ENCODE data around the gene NKAIN2. TPM values are rescaled to one million over a fixed set of nuclear protein-coding genes. Genes with fewer than 3 reads are reported as not detected.

NKAIN2 gene
- total and polyA plus RNA-seq, 9 of the 15 experiments (the other 6 are each of a cell fraction or from before 2014, with no cell fraction given): not detected

DNA sequence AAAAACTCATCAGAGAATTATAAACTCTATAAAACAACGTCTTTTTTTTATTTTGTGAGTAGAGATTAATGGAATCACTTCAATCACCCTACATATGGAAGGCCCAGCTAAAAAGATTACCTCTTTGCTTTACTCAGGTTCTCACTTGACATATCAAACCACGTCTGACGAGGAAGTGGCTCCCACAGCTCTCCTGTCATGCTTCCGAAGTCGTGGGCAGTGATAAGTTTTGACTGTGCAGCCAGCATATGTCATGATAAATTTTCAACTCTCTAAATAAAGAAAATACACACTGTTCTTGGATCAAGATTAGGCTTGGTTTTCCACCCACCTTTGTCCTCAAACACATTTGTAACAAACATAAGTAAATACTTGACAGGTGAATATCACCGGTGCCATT, 879.1 kb downstream of the NKAIN2 start:
- Histone ChIP-seq H3K36me3 (ENCODE audit: control insufficient read depth, insufficient read depth, low read length) (no peaks in the 10 kb centered on the region), H3K9ac (ENCODE audit: insufficient read depth in 1 of 2, low read depth in 2 of 2, low read length in 2 of 2) (no peak overlapping the region), H3K27ac (ENCODE audit: extremely low read depth, low read depth, low read length) (no peak overlapping the region), H4K20me1 (replicated peaks; ENCODE audit: control insufficient read depth, insufficient read depth, low read length) (no peaks in the 10 kb centered on the region), H2AFZ (ENCODE audit: low read depth, low read length) (no peak overlapping the region), H3K4me1 (replicated peaks in 1 of 2; ENCODE audit: control insufficient read depth in 2 of 2, insufficient read depth in 2 of 2, low read length in 2 of 2) (no peaks in the 10 kb centered on the region), H3K9me1 (ENCODE audit: control insufficient read depth, insufficient read depth, low read length) (no peaks in the 10 kb centered on the region), H3K4me2 (ENCODE audit: insufficient read depth, low read length) (no peak overlapping the region), H3K27me3 (ENCODE audit: control insufficient read depth in 2 of 2, insufficient read depth in 2 of 2, low read length in 2 of 2) (no peaks in the 10 kb centered on the region), H3K9me3 (replicated peaks; ENCODE audit: control insufficient read depth, insufficient read depth, low read depth, low read length) (no peaks in the 10 kb centered on the region; the same call in 1 of the 2 replicates), H3K4me3 (no peak overlapping the region), H3K79me2 (ENCODE audit: control insufficient read depth, insufficient read depth, low read length) (no peaks in the 10 kb centered on the region)
- no peak for DNase-seq (ENCODE audit: extremely low read depth in 1 of 4, low spot score in 3 of 4)
- CTCF ChIA-PET (ENCODE audit: low intra/inter-chr PET ratio): no interaction called here
- FAIRE-seq: no peak
- POLR2A ChIA-PET: no interaction called here
- TF ChIP-seq ETS2 (tag; IDR thresholded peaks at IDR 0.05; ENCODE audit: borderline replicate concordance, poor library complexity, severe bottlenecking) (no peak), KLF1 (tag; IDR thresholded peaks at IDR 0.05) (no peak), KAT8 (IDR thresholded peaks at IDR 0.05; ENCODE audit: low read depth) (no peak), RFX5 (IDR thresholded peaks at IDR 0.05; ENCODE audit: low read depth, low read length) (no peak), GTF2F1 (IDR thresholded peaks at IDR 0.05; ENCODE audit: low read depth, low read length) (no peak), ZNF280B (CRISPR knock-in tag; IDR thresholded peaks at IDR 0.05) (no peak), ZNF354B (CRISPR knock-in tag; IDR thresholded peaks at IDR 0.05) (no peak), MED1 (CRISPR knock-in tag; IDR thresholded peaks at IDR 0.05; ENCODE audit: borderline replicate concordance) (no peak), ZNF431 (CRISPR knock-in tag; IDR thresholded peaks at IDR 0.05) (no peak), BCOR (IDR thresholded peaks at IDR 0.05) (no peak)
- TF ChIP-seq, protein P1, sequence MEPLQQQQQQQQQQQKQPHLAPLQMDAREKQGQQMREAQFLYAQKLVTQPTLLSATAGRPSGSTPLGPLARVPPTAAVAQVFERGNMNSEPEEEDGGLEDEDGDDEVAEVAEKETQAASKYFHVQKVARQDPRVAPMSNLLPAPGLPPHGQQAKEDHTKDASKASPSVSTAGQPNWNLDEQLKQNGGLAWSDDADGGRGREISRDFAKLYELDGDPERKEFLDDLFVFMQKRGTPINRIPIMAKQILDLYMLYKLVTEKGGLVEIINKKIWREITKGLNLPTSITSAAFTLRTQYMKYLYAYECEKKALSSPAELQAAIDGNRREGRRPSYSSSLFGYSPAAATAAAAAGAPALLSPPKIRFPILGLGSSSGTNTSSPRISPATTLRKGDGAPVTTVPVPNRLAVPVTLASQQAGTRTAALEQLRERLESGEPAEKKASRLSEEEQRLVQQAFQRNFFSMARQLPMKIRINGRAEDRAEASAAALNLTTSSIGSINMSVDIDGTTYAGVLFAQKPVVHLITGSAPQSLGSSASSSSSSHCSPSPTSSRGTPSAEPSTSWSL (CRISPR knock-in tag; IDR thresholded peaks at IDR 0.05; ENCODE audit: borderline replicate concordance): no peak
- TF ChIP-seq, protein P2, sequence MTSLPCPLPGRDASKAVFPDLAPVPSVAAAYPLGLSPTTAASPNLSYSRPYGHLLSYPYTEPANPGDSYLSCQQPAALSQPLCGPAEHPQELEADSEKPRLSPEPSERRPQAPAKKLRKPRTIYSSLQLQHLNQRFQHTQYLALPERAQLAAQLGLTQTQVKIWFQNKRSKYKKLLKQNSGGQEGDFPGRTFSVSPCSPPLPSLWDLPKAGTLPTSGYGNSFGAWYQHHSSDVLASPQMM (CRISPR knock-in tag; IDR thresholded peaks at IDR 0.05): no peak
- in situ Hi-C loops (cut with MboI) (no loop called here), intact Hi-C loops (cut with micrococcal nuclease) (no loop called here)
- BruUV-seq (replicated peaks): no TSS peak
- no peak for ATAC-seq
- WGBS (ENCODE audit: insufficient coverage, low coverage, missing lambda C conversion rate): 2% methylated on average over 6 of the region's 6 CpGs
